ENCODE results near the gene ABCC1.
"Not testable (repeated sequence)": the region's sequence is repeated elsewhere in the genome, so short reads cannot be mapped to it uniquely, and the experiment has no call there.

The ABCC1 gene

DNA sequence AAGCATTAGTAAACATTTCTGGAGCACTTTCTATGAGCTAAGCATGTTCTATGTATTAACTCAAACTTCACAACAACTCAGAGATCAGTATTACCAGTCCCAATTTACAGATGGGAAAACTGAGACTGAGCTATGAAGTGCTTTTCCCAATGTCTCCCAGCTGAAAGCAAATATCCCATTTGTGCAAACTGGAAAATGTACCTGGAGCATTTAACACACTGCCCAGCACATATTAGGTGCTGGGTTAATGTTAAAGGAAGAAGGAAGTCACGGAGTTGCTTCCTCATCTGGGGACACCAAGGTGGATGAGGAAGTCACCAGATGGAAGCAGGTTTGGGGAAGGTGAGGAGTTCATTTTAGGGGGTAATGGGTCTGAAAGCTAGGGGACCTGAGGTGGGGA is 207.8 kb downstream of the ABCC1 start:
- Histone ChIP-seq H3K4me3 (ENCODE audit: insufficient read depth, low read depth, low read length, poor library complexity, severe bottlenecking) (no peak overlapping the region), H3K27ac (ENCODE audit: insufficient read depth, low read length, poor library complexity, severe bottlenecking) (no peak overlapping the region), H3K4me1 (ENCODE audit: control insufficient read depth, insufficient read depth, low read length, poor library complexity, severe bottlenecking) (no peaks in the 10 kb centered on the region), H3K36me3 (ENCODE audit: control insufficient read depth, insufficient read depth, low read length) (no peaks in the 10 kb centered on the region), H3K27me3 (replicated peaks; ENCODE audit: control insufficient read depth, insufficient read depth, low read length, poor library complexity, severe bottlenecking) (no peaks in the 10 kb centered on the region), H3K9me3 (ENCODE audit: control insufficient read depth, low read length) (peaks cover 10% of the 10 kb centered on the region)
- no peak for DNase-seq

DNA sequence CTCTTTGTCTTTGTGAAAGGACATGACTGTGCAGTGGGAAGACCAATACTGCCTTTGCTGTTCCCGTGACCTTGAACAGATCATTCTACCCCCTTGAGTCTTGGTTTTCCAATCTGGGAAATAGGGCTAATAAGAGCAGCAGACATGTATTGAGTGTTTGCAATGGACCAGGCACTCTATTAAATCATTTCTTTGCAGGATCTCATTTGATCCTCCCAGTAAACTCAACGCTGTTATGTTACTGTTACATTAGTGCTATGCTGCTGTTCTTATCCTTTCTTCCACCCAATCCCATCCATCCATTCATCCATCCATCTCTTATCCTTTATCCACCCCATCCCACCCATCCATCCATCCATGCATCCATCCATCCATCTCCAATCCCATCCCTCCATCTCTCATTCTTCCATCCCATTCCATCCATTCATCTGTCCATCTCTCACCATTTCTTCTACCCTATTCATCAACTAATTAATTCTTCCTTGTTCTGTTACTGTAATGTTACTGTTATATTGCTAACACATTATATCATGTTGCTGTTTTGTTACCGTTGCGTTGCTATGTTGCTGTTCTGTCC is 208.8 kb downstream of the ABCC1 start:
- H3K4me1 ChIP-seq (ENCODE audit: control insufficient read depth, insufficient read depth, low read length, poor library complexity, severe bottlenecking): no peaks in the 10 kb centered on the region
- DNase-seq: no peak
- no peak overlapping the region for H3K27ac ChIP-seq (ENCODE audit: insufficient read depth, low read length, poor library complexity, severe bottlenecking)
- no peaks in the 10 kb centered on the region for H3K36me3 ChIP-seq (ENCODE audit: control insufficient read depth, insufficient read depth, low read length)
- no peak overlapping the region for H3K4me3 ChIP-seq (ENCODE audit: insufficient read depth, low read depth, low read length, poor library complexity, severe bottlenecking)
- H3K9me3 ChIP-seq (ENCODE audit: control insufficient read depth, low read length): peaks cover 10% of the 10 kb centered on the region
- no peaks in the 10 kb centered on the region for H3K27me3 ChIP-seq (replicated peaks; ENCODE audit: control insufficient read depth, insufficient read depth, low read length, poor library complexity, severe bottlenecking)

DNA sequence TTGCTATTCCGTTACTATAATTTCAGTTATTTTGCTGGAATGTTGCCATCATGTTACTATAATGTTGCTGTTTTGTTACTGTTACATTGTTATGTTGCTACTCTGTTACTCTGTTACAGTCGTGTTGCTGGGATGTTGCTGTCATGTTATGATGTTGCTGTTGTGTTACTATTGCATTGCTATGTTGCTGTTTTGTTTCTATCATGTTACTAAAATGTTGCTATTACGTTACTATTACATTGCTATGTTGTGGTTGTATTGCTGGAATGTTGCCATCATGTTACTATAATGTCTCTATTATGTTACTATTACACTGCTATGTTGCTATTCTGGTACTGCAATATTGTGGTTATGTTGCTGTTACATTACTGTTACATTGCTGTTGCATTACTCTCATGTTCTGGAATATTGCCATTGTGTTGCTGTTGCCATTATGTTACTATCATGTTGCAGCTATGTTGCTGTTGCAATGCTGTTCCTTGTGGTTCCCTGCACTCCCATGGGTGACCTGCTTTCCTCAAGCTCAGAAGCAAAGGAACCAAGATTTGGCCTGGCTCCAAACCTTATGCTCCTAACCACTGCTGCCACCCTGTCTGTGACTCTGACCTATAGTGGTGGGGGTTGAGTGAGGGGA is 209.4 kb downstream of the ABCC1 start:
- no peaks in the 10 kb centered on the region for H3K27me3 ChIP-seq (replicated peaks; ENCODE audit: control insufficient read depth, insufficient read depth, low read length, poor library complexity, severe bottlenecking)
- no peak for DNase-seq
- H3K9me3 ChIP-seq (ENCODE audit: control insufficient read depth, low read length): peaks cover 10% of the 10 kb centered on the region
- no peak overlapping the region for H3K27ac ChIP-seq (ENCODE audit: insufficient read depth, low read length, poor library complexity, severe bottlenecking)
- H3K4me3 ChIP-seq (ENCODE audit: insufficient read depth, low read depth, low read length, poor library complexity, severe bottlenecking): no peak overlapping the region
- no peaks in the 10 kb centered on the region for H3K36me3 ChIP-seq (ENCODE audit: control insufficient read depth, insufficient read depth, low read length)
- no peaks in the 10 kb centered on the region for H3K4me1 ChIP-seq (ENCODE audit: control insufficient read depth, insufficient read depth, low read length, poor library complexity, severe bottlenecking)

DNA sequence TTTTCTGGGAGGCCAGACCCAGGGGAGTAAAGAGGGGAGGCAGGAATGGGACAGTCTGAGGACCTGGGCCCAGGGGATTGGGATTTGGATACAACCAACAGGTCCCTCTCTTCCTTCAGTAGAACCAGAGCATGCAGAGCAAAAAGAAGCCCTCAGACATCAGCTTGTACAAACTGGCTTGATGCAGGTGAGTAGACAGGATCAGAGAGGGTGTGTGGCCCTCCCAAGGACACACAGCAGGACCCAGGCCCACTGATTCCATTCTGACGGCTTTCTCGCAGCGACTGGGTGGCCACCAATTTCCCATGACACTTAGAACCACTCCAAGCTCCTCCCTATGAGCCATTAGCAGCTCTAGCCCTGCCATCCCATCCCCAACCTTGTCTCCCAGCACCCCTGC is 210.2 kb downstream of the ABCC1 start:
- Histone ChIP-seq H3K9me3 (ENCODE audit: control insufficient read depth, low read length) (peaks cover 10% of the 10 kb centered on the region), H3K4me3 (ENCODE audit: insufficient read depth, low read depth, low read length, poor library complexity, severe bottlenecking) (no peak overlapping the region), H3K27ac (ENCODE audit: insufficient read depth, low read length, poor library complexity, severe bottlenecking) (no peak overlapping the region), H3K36me3 (ENCODE audit: control insufficient read depth, insufficient read depth, low read length) (no peaks in the 10 kb centered on the region), H3K27me3 (replicated peaks; ENCODE audit: control insufficient read depth, insufficient read depth, low read length, poor library complexity, severe bottlenecking) (no peaks in the 10 kb centered on the region), H3K4me1 (ENCODE audit: control insufficient read depth, insufficient read depth, low read length, poor library complexity, severe bottlenecking) (no peaks in the 10 kb centered on the region)
- no peak for DNase-seq

DNA sequence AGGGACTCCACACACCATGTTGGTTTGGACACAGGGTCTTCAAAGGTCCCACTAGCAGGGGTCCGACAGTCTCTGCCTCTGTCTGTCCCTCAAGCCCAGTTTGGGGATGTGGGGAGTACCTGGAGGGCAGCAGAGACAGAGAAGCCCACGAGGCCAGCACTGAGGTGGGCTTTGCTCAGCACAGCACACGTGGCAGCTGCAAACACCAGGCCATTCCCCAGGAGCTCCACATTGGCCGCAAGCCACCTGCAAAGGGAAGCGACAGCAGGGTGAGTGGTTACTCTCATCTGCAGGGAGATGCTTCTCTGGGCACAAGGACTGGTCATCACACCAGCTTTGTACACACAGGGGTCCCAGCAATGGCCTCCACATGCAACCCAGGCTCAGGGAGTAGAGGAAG is 211.9 kb downstream of the ABCC1 start:
- no peak for DNase-seq
- no peaks in the 10 kb centered on the region for H3K27me3 ChIP-seq (replicated peaks; ENCODE audit: control insufficient read depth, insufficient read depth, low read length, poor library complexity, severe bottlenecking)
- H3K27ac ChIP-seq (ENCODE audit: insufficient read depth, low read length, poor library complexity, severe bottlenecking): no peak overlapping the region
- H3K4me1 ChIP-seq (ENCODE audit: control insufficient read depth, insufficient read depth, low read length, poor library complexity, severe bottlenecking): no peaks in the 10 kb centered on the region
- H3K9me3 ChIP-seq (ENCODE audit: control insufficient read depth, low read length): peaks cover 10% of the 10 kb centered on the region
- no peak overlapping the region for H3K4me3 ChIP-seq (ENCODE audit: insufficient read depth, low read depth, low read length, poor library complexity, severe bottlenecking)
- no peaks in the 10 kb centered on the region for H3K36me3 ChIP-seq (ENCODE audit: control insufficient read depth, insufficient read depth, low read length)

DNA sequence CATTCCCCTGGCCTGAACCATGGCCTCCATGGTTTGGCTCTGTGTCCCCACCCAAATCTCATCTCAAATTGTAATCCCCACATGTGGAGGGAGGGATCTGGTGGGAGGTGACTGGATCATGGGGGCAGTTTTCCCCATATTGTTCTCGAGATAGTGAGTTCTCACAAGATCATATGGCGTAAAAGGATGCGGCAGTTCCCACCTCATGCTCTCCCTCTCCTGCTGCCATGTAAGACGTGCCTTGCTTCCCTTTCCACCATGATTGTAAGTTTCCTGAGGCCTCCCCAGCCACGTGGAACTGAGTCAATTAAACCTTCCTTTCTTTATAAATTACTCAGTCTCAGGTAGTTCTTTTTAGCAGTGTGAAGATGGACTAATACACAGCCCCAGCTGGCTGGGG is 212.4 kb downstream of the ABCC1 start:
- H3K4me1 ChIP-seq (ENCODE audit: control insufficient read depth, insufficient read depth, low read length, poor library complexity, severe bottlenecking); H3K27ac ChIP-seq (ENCODE audit: insufficient read depth, low read length, poor library complexity, severe bottlenecking); H3K4me3 ChIP-seq (ENCODE audit: insufficient read depth, low read depth, low read length, poor library complexity, severe bottlenecking); DNase-seq; H3K36me3 ChIP-seq (ENCODE audit: control insufficient read depth, insufficient read depth, low read length); H3K27me3 ChIP-seq (replicated peaks; ENCODE audit: control insufficient read depth, insufficient read depth, low read length, poor library complexity, severe bottlenecking): not testable (repeated sequence)
- H3K9me3 ChIP-seq (ENCODE audit: control insufficient read depth, low read length): peaks cover 10% of the 10 kb centered on the region

DNA sequence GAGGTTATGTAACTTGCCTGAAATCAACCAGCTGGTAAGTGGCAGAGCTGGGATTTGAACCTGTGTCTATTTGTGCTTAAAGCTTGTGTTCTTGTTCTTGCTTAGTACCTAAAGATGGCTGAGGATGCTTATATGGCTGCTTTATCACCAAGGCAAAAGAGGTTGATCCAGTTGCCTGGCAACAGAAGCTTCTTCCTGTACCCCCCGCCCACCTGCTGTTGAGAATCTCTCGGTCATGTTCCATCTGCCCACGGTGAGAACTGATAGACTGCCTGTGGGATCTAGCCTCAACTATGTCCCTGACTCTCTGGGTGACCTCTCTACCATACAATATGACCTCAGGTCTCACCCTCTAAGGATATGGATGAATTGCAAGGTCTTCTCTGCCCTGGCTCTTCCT is 213.2 kb downstream of the ABCC1 start:
- H3K27ac ChIP-seq (ENCODE audit: insufficient read depth, low read length, poor library complexity, severe bottlenecking): no peak overlapping the region
- no peak overlapping the region for H3K4me3 ChIP-seq (ENCODE audit: insufficient read depth, low read depth, low read length, poor library complexity, severe bottlenecking)
- H3K27me3 ChIP-seq (replicated peaks; ENCODE audit: control insufficient read depth, insufficient read depth, low read length, poor library complexity, severe bottlenecking): no peaks in the 10 kb centered on the region
- H3K4me1 ChIP-seq (ENCODE audit: control insufficient read depth, insufficient read depth, low read length, poor library complexity, severe bottlenecking): no peaks in the 10 kb centered on the region
- no peaks in the 10 kb centered on the region for H3K36me3 ChIP-seq (ENCODE audit: control insufficient read depth, insufficient read depth, low read length)
- peaks cover 10% of the 10 kb centered on the region for H3K9me3 ChIP-seq (ENCODE audit: control insufficient read depth, low read length)
- no peak for DNase-seq

DNA sequence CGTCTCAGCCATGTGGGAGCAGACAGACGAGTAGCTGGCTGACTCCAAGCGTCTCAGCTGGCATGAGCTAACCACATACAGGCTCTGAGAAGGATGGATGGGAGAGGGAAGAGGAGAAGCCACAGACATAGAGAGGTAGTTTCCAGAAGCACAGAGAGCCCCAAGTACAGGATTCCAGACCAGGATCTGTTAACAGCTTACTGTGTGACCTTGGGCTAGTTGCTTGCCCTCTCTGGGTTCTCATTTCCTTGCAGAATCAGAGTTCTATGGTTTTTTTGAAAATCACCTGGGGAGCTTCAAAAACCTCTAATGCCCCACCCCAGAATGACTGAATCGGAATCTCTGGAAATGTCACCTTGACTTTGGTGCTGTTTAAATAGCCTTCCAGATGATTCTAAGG is 213.7 kb downstream of the ABCC1 start:
- Histone ChIP-seq H3K27me3 (replicated peaks; ENCODE audit: control insufficient read depth, insufficient read depth, low read length, poor library complexity, severe bottlenecking) (no peaks in the 10 kb centered on the region), H3K4me3 (ENCODE audit: insufficient read depth, low read depth, low read length, poor library complexity, severe bottlenecking) (no peak overlapping the region), H3K27ac (ENCODE audit: insufficient read depth, low read length, poor library complexity, severe bottlenecking) (no peak overlapping the region), H3K4me1 (ENCODE audit: control insufficient read depth, insufficient read depth, low read length, poor library complexity, severe bottlenecking) (no peaks in the 10 kb centered on the region), H3K9me3 (ENCODE audit: control insufficient read depth, low read length) (peaks cover 10% of the 10 kb centered on the region), H3K36me3 (ENCODE audit: control insufficient read depth, insufficient read depth, low read length) (no peaks in the 10 kb centered on the region)
- no peak for DNase-seq

DNA sequence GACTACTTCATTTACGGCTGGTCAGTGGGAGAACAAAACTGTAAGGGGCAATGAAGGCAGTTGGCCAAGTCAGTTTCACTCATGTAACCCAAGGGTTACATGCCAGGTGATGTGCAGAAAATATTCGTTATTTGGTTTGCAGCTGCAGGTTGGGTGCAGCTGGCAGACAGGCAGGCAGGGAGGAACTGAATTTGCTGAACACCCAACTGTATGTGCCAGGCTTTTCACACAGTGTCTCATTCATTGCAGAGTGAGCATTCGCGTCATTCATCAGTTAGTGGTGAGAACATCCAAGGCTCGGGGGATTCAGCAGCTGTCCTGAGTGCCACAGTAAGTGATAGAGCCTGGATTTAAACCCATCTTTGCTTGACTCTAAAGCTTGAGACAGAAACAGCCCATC is 214.2 kb downstream of the ABCC1 start:
- Histone ChIP-seq H3K4me3 (ENCODE audit: insufficient read depth, low read depth, low read length, poor library complexity, severe bottlenecking) (no peak overlapping the region), H3K27me3 (replicated peaks; ENCODE audit: control insufficient read depth, insufficient read depth, low read length, poor library complexity, severe bottlenecking) (no peaks in the 10 kb centered on the region), H3K4me1 (ENCODE audit: control insufficient read depth, insufficient read depth, low read length, poor library complexity, severe bottlenecking) (no peaks in the 10 kb centered on the region), H3K36me3 (ENCODE audit: control insufficient read depth, insufficient read depth, low read length) (no peaks in the 10 kb centered on the region), H3K9me3 (ENCODE audit: control insufficient read depth, low read length) (peaks cover 10% of the 10 kb centered on the region), H3K27ac (ENCODE audit: insufficient read depth, low read length, poor library complexity, severe bottlenecking) (no peak overlapping the region)
- no peak for DNase-seq

DNA sequence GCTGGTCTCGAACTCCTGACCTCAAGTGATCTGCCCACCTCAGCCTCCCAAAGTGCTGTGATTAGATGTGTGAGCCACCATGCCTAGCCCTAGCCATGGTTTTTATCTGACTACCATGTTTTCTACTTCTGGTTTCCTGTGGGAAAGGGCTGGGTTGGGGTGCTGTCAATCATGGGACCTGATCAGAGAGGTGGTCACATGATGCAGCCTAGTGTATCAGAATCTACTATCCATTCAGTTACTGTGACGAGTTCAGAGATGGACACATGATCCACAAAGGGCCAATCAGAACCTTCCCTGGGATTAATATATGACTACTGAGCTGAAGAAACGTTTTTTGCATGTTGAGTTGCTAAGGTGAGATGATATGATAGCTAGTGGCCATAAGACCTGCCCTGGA is 214.8 kb downstream of the ABCC1 start:
- H3K36me3 ChIP-seq (ENCODE audit: control insufficient read depth, insufficient read depth, low read length): no peaks in the 10 kb centered on the region
- H3K4me3 ChIP-seq (ENCODE audit: insufficient read depth, low read depth, low read length, poor library complexity, severe bottlenecking): no peak overlapping the region
- no peaks in the 10 kb centered on the region for H3K27me3 ChIP-seq (replicated peaks; ENCODE audit: control insufficient read depth, insufficient read depth, low read length, poor library complexity, severe bottlenecking)
- no peaks in the 10 kb centered on the region for H3K4me1 ChIP-seq (ENCODE audit: control insufficient read depth, insufficient read depth, low read length, poor library complexity, severe bottlenecking)
- DNase-seq: no peak
- H3K9me3 ChIP-seq (ENCODE audit: control insufficient read depth, low read length): peaks cover 8% of the 10 kb centered on the region
- no peak overlapping the region for H3K27ac ChIP-seq (ENCODE audit: insufficient read depth, low read length, poor library complexity, severe bottlenecking)
